Loucy (cell line): Measurements from ENCODE around the gene GSTP1.

Experiments
- CTCF ChIP-seq: fragments of 200-600 bp; sonication (generic); conservative IDR thresholded peaks from 2 replicates; pipeline ENCODE4 v1.5.1; 2014; ENCODE audit warnings: mild to moderate bottlenecking, antibody characterized with exemption, low read length
- EZH2phosphoT487 ChIP-seq: fragments of 200-600 bp; IDR thresholded peaks from 2 replicates; pipeline ENCODE4 v1.6.1; 2018; ENCODE audit warnings: antibody characterized with exemption, mild to moderate bottlenecking, moderate library complexity, borderline replicate concordance

GRCh38 chr11:67610302-67610868, 26.8 kb downstream of the GSTP1 start:
- TF ChIP-seq CTCF (no peak), EZH2phosphoT487 (no peak)
